Islet precursor cell (in vitro differentiated cells): ENCODE results near the gene HAUS3.
"Not testable (repeated sequence)": the region's sequence is repeated elsewhere in the genome, so short reads cannot be mapped to it uniquely, and the experiment has no call there.

Source experiments
- DNase-seq: peaks from one replicate; pipeline ENCODE4 v3.0.0-alpha.2; 2018

The HAUS3 gene

GRCh38 chr4:2250357-2251072, 8.6 kb upstream of the HAUS3 start:
- DNase-seq: peak; percentile 47

GRCh38 chr4:2249526-2250356, 7.8 kb upstream of the HAUS3 start:
- DNase-seq: peak; percentile 46

GRCh38 chr4:2248821-2249261, 6.9 kb upstream of the HAUS3 start:
- peak; percentile 50 for DNase-seq

DNA sequence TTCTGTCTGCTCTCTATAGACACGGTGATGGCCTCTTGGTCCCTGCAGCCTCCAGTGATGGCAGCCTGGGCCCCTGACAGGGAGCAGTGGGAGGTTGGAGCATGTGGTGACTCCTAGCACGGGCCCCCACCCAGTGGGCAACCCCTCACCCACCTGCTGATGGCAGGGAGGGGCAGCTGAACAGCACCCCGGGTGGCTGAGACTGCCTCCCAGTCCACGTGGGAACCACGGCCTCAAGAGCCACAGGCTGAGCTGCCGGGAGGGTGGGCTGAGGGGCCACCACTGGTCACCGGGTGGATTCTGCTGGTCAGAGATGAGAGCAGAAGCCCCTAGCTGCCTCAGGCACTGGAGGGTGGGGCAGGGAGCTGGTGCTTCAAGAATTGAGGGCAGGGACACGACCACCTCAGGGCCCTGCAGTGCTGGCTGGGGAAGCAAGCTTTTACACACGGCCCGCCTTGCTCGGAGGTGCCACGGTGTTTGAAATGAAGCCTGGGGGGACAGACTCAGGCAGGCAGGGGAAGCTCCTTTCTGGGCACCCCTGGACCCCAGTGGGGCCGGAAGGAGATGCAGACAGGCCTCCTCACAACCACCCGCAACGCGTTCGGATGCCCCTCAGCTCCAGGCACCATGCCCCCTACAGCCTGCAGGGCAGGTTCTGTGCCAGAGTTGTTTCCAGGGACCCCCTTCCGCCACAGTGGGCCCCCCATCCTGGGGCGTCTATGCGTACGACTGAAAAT, 6.3 kb upstream of the HAUS3 start:
- DNase-seq: peak; percentile 57

DNA sequence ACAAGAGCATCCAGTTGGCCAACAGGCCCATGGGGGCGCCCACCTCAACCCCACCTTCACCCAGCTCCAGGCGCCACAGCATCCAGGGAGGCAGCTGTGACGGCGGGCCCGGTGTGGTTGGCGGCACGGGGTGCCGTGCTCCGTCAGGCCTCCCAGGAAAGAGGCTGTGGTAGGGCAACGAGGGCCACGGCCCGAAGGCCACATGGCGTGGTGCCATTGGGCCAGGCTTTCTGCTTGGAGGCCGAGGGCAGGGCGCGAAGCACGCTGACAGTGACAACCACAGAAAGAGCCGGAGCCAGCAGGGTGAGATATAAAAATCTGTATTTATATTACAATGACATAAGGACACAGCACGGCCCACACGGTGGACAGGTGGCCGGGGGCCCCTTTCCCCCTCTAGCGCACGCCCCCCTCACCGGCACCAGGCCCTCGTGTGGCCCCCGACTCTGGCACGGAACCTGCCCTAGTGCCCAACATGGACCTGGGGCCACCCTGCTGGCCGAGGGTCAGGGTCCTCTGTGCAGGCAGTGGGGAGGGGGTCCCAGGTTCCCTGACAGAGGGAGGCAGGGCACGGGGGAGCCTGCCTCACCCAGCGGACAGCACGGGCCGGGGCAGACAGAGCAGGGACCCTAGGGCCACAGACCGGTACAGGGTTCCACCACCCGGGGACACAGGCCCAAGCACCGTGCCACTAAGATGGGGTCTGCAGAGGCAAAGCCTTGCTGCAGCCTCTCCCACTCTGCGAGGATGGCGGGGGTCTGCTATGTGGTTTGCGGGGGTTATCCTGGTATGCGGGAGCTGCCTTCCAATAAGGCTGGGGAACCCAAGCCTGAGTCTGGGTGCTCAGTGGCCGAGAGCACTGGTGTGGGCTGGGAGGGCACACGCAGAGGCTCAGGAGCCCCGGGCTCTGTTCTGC, 5.5 kb upstream of the HAUS3 start:
- peak; percentile 45 for DNase-seq

GRCh38 chr4:2246384-2247127, 4.6 kb upstream of the HAUS3 start:
- DNase-seq: peak; percentile 56

DNA sequence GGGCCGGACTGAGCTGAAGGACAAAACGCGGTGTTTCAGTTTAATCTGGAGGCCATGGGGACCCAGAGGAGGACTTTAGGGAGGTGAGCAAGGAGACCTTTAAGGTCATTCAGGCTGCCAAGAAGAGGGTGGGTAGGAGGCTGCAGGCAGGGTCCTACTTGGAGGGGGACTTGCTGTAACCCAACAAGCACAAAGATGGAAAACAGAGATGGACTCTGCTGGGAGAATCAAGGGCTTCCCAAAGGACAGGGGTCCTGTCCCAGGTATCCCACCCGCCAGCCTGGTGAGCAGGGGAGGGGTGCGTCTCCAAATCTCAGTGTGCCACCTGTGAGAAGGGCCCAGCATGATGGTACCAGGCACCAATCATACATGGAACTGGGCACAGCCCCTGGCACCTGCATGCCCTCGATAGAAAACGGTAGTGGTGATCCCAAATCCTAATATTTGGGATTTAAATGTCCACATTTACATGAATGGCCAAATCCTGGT, 3.9 kb upstream of the HAUS3 start:
- no peak for DNase-seq

DNA sequence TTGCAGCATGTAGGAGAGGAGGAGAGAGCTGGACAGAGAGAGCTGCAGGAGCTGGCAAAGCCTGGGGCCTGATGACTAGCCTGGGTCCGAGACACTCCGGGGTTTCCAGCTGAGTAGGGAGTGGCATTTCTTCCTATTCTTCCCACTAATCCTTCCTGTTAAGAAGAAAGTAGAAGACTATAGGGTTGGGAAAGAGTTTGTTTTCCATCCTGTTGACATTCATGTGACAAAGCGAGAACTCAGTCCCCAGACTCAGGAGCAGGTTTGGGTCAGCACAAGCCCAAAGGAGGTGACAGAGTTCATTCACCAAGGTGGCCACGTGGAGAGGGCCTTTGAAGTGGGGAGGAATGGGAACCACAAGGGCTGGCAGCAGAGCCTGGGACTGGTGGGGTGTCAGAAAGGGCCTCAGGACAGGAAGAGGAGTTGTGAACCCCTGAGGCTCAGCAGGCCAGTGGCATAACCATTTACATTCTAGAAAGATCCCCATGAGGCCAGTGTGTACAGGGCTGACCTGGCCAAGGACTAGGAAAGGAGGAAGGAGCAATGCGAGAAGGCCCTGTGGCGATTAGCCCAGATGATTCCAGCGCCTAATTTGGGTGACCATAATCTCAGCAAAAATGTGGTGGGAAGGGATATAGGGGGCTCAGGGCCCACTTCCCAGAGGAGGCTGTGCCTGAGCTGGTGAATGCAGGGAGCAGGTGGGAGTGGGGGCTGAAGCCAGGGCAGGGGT, 3.3 kb upstream of the HAUS3 start:
- DNase-seq: peak; percentile 47

DNA sequence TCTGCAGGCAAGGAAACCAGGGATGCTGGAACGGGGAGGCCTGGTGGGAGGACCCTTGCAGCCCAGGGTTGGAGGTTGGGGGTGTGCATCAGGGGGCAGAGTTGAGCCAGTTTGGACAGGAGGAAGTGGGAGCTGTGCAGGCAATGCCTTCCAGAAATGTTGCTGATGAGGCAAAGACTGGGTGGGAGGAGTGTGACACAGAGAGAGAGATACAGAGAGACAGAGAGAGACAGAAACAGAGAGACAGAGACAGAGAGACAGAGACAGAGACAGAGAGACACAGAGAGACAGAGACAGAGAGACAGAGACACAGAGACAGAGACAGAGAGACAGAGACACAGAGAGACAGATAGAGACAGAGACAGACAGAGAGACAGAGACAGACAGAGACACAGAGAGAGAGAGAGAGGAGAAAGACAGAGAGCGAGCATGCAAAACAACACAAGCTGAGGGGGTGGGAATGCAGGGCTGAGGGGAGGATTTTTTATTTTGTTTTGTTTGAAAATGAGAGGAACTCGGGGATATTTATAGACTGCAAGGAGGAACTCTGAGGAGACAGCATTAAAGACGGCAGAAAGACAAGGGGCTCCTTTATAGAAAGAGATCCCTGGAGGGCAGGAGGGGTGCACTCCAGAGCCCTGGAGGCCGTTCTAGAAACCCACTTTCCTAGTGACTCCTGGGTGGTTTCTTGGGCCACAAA, 1.9 kb upstream of the HAUS3 start:
- DNase-seq: peak; percentile 71

DNA sequence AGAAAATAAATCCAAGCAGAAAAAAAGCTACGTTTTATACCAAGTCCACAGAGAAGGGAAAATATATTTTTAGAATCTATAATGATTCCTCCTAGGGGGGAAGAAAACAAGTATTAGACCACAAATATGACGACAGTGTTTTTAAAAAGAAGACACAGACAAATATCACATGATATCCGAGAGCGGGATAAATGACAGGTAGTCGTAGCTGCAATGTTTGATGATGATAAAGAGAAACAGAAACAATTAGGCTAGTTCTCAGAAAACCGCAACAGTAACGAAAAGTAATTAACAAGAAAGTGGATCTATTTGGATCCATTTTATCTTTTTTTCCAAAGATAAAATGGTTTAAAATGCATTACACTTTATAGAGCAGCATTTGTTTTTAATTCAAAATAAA, 918 bp downstream of the HAUS3 start:
- no peak for DNase-seq

- no peak for DNase-seq
Measured at GRCh38 chr4:2236944-2237666, 4.8 kb downstream of the HAUS3 start.

- no peak for DNase-seq
Measured at GRCh38 chr4:2231082-2231481, 10.8 kb downstream of the HAUS3 start.

GRCh38 chr4:2226261-2226660, 15.7 kb downstream of the HAUS3 start:
- no peak for DNase-seq

- no peak for DNase-seq
Measured at GRCh38 chr4:2222838-2223237, 19.1 kb downstream of the HAUS3 start.

DNA sequence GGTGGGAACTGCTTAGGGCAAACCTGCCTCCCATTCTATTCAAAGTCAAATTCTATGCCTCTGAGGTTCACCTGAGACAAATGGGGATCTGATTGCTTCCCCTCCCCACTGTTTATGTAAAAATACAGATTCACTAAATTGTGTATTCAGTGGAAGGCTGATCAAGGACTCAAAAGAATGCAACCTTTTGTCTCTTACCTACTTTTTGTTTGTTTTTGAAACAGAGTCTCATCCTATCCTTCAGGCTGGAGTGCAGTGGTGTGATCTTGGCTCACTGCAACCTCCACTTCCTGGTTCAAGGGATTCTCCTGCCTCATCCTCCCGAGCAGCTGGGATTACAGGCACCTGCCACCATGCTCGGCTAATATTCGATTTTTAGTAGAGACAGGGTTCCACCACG, 20.5 kb downstream of the HAUS3 start:
- DNase-seq: not testable (repeated sequence)

DNA sequence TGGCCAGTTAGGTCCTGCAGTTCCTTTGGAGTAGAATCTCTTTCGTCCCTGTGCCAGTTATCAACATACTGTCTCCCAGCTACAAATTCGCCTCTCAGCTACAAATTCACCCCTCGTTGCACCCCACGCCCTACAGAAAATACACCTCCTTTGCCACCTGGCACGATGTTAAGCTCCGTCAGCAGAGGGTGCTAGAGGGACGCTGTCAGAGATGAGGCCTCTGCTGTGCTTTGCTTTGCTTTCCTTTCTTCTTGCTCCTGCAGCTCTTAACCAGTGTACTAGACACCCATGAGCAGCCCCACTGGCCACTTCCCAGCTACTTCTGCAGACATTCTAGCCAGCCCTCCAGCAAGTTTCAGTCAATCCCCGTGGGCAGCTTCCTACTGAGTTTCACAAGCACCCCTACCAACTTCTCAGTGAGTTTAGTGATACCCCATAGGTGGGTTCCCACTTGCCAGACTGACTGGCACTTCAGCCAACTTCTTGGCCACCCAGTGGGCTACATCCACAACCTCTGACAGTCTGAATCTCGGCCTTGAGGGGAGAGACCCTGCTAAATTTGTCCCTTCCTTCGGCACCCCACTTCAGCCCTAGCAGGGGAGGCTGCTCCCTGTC, 21.8 kb downstream of the HAUS3 start:
- peak; percentile 83 for DNase-seq

- DNase-seq: no peak
Measured at GRCh38 chr4:2219233-2219760, 22.6 kb downstream of the HAUS3 start.

- no peak for DNase-seq
Measured at GRCh38 chr4:2218436-2218835, 23.5 kb downstream of the HAUS3 start.

GRCh38 chr4:2217726-2218125, 24.2 kb downstream of the HAUS3 start:
- DNase-seq: peak; percentile 79
